AG08396 (cell line): ENCODE results near the gene ADCY9.
"Not testable (repeated sequence)": the region's sequence is repeated elsewhere in the genome, so short reads cannot be mapped to it uniquely, and the experiment has no call there.

ENCODE experiments used
- DNase-seq: peaks from one replicate; pipeline ENCODE4 v3.0.0; 2012; ENCODE audit warnings: low spot score, mixed read lengths

ADCY9 gene

DNA sequence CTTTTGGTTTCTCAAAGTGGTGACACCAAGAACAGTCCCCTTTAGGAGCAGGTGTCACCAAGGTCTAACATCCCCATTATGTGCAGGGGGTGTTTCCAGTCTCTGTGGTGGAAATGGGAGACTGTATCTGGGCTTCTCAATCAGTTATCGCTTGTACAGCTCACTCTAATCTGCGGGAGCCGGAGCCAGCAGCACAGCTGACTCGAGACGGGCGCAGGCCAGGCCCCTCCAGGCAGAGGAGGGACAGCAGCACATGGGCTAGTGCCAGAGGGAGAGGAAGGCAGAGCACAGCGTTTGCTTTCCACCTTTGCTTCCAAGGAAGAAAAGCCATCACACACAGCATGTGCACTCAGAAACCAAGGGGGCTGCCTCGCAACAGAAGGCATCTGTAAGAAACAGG is 144.5 kb downstream of the ADCY9 start:
- DNase-seq, result no peak

DNA sequence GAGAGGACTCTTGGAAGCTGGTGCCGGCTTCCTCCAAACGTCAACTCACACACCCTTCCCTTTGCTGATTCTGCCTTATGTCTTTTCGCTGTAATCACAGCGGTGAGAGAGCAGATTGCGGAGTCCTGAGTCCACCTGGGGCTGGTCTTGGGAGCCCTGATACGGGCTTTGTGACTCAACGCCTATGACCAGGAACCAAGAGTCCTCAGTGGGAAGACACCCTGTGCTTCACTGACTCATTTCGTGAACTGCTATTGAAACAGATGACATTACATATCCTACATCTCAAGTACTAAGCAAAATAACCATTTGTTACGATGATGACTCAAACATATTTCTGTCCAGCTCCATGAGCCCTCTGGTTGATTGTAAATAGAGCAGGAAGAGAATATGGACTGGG is 145.0 kb downstream of the ADCY9 start:
- peak; percentile 76 for DNase-seq

DNA sequence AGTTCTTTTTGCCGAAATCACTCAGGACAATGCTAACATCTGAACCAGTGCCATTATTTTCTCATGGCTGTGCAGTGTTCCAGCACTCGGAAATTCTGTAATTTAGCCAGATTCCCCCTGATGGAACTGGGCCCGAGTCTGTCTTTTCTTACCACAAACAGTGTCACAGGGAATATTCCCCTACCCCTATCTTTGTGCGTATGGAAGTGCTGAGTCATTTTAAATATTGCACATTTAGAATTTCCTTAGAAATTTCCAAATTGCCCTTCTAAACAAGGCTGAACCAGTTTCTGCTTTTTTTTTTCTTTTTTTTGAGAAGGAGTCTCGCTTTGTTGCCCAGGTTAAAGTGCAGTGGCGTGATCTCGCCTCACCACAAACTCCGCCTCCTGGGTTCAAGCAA is 147.7 kb downstream of the ADCY9 start:
- no peak for DNase-seq

DNA sequence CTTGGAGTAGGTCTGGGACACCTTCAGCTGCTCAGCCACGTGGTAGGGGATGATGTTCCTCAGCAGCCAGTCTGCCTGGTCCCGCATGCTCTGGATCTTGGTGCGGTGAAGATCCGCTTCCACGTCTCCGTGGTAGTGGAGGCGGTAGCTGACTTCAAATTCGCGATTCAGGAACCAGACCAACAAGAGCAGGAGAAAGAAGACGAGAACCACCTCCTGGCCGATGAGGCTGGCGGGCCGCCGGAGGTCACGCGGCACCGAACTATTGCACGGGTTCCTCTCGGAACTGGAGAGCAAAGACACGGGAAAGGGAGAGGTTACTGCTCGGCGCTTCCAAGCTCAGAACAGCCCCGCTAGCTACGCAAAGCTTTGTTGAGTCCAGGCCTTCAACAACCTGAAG is 149.6 kb downstream of the ADCY9 start:
- no peak for DNase-seq

DNA sequence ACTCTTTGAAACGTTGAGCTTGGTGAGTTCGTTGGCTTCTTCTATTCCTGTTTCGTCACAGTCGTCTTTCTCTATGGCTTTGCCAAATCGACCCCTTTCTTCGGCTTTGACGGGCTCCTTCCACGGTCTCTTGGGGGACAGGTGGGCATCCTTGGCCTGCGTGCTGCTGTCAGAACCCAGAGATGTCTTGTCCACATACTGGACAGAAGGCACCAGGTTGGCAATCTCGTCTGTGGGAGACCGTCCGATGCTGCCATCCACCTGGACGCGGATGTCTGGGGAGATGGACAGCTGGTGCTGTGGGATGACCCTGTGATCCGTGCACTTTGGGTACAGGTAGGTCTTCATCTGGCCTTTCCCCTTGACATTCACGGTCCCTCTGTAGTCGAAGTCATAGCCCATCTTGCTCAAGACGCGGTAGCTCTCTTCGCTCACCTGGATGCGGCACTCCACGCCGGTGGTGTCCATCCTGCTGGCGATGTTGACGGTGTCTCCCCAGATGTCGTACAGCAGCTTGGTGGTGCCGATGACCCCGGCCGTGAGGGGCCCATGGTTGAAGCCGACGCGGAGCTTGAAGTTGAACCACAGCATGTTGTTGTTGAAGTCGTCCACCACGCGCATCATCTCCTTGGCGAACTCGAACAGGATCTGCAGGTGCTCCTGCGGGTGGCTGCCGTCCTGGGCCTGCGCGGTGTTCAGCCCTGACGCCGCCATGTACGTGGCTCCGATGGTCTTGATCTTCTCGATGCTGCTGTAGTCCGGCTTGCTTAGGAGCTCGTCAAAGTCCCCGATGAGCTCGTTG is 150.3 kb downstream of the ADCY9 start:
- DNase-seq, result no peak

DNA sequence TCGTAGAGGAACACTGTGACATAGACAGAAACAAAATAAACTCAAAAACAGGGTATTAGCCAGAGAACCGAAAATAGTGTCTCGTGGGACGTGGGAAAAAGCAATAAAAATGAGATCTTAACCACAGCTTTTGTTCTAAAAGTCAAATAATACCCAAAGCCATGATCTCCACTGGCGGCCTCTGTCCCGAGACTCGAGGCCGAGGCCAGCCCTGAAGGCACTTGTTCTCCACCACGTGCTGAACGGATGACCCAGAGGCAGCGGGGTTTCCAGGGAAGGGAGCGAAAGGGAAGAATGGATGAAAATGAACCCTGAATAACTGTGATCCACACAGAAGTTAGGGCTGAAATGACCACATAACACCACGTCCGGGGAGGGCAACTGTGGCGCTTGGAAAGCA is 150.9 kb downstream of the ADCY9 start:
- DNase-seq, result no peak

DNA sequence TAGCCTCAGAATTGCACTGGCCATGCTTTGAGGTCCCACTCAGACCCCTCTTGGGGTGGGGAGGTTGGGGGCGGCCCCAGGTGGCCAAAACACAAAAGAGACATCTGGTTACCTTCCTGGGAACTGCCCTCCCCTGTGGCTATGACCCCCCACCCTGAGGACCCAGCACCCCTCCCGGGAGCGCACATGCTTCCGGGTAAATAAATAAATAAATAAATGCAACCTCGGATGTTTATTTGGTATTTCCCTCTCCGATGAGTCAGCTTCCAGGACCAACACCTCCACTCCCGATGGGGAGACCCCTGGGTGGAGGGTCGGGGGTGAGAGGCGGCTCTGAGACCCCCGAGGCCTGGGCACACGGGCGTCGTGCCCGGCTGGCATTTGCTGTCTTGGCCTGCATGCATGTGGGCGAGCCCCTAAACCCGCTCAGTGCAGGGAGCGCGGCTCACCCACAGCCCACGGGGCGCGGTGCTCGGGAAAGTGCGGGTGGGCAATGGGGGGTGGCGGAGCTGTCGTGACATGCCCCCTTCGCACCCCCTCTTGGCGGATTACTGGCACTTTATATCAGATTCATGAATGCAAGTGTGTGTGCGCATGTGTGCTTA is 151.5 kb downstream of the ADCY9 start:
- DNase-seq, result no peak

DNA sequence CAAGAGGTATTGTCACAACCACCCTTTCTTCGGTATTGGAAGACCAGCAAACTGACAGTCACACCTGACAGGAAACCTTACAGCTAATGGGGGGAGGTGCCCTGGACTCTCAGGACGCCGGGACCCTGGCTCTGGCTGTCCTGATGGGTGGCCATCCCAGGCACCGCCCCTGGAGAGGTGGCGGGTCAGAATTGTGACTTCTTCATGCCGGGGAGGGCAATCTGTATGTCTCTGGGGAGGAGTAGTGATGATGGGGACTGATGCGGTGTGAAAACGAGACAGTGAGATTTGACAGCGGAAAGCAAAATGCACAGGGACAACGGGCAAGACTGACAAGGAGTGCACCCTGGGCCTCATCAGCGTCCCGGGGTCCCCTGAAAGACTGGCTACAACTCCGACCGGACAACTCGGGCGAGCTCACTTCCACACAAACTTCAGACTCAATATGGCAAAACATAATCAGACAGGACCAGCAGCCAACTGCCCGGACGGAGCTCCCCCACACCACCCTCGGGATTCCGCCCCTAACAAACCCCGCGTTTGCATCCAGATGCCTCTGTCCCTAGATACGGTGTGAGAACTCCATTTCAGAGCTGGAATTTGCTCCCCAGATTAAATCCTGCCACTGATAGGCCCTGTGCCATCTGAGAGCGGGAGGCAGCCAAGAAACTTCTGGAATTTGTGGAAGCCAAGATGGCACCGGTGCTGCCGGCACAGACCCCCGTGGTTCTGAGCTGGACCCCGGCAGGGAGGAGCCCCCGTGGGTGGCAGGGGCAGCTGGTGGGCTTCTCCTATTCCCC is 152.2 kb downstream of the ADCY9 start:
- no peak for DNase-seq

DNA sequence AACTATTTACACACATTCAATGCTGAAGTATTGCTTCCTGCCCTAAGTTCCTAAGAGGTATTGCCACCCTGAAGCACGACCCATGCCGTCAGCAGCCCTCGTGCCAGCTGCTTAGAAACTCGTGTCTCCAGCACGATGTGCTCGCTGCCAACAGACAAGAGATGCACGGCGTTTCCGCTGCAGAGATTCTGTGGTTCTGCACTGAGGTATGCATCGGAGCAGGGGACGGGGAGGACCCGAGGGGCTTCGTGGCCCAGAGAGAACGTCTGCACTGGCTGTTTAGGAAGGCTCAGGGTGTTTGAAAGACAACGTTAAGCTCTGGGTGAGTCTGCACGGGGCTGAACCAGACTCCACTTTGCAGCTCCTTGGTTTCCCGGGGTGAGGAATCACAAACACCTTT is 153.0 kb downstream of the ADCY9 start:
- no peak for DNase-seq

DNA sequence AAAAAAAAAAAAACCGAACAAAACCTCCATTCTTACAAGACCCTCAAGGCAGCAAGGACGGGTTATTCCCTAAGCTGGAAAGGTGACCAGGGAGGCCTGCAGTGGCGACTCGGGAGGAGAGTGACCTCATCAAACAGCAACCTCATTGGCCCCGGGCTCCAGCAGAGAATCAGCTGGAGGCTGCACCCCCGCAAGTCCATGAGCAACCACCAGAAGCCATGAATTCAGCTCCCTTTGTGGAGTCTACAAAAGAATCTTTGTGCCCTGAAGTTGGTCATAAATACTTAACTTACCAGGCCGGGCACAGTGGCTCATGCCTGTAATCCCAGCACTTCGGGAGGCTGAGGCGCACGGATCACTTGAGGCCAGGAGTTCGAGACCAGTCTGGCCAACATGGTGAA is 154.8 kb downstream of the ADCY9 start:
- DNase-seq, result peak; percentile 78

DNA sequence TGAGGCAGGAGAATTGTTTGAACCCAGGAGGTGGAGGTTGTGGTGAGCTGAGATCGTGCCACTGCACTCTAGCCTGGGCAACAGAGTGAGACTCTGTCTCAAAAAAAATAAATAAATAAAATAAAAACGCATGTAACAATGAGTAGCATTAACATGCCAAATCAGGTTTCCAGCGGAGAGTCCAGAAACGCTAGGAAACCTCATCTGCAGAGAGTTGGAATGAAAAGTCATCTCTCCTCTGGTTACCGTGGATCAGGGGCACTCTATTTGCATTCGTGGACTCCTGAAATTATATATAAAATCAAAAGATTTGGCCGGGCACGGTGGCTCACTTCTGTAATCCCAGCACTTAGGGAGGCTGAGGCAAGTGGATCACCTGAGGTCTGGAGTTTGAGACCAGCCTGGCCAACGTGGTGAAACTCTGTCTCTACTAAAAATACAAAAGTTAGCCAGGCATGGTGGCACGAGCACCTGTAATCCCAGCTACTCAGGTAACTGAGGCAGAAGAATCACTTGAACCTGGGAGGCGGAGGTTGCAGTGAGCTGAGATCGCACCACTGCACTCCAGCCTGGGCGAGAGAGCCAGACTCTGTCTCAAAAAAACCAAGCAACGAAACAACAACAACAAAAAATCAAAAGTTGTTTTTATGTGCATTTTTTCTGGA is 156.2 kb downstream of the ADCY9 start:
- DNase-seq, result not testable (repeated sequence)

DNA sequence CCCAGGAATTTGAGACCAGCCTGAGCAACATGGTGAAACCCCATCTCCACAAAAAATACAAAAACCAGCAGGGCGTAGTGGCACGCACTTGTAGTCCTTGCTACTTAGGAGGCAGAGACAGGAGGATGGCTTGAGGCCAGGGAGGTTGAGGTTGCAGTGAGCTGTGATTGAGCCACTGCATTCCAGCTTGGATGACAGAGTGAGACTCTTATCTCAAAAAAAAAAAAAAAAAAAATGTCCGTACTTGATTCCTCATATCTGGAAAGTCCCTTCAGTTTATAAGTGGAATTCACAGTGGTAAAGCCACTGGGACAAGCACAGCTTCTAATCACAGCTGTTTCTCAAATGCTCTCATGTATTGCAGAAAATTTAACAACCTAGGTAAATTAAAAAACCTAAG is 157.1 kb downstream of the ADCY9 start:
- DNase-seq, result no peak

DNA sequence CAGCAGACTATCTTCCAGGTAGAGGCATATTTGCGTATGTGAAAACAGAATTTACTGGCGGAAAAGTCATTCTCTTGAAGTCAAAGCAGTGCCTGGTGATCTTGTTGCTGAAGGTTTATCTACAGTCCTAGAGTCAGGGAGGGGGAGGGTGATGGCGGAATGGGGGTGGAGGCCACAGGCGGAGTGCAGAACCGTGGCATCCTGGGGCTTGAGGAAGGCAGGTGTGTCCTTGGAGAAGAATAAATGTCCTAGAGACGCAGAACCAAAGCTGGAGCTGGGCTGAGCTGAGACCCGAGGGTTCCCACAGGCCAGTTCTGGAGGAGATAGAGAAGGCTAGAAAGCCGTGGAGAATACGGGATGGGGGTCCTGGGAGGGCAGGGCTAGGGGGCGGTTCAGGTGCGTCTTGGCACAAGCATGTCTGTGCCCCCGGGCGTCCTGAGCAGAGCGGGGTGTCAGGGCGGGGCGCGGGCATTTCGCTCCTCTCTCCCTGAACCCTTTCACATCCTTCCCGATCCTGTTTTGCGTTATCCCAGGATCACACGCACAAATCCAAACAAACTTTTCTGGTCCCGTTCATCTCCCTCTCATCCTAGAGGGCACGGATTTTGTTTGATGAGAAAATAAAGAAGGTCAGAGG is 158.8 kb downstream of the ADCY9 start:
- DNase-seq, result no peak

DNA sequence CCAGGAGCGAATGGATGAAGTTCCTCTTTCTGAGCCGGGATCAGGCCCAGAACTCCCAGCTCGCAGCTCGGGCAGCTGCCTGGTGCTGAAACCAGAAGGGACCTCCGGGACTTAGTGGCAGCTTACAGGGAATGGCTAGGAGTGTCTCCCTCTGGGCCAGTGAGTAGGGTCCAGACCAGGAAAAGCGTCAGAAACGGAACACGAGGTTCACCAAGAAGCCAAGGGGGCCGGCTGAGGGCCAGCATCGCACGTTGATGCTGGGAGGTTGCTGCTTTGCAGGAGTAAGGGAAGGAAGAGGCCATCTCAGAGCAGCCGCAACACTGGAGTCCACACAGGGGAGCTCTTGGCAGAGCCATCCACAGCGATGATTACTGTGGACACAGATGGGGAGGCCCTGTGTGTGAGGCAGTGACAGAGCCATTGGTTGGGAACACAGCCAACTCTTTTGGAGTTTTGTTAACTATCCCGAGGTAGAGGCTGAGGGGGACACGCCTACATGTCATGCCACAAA is 161.8 kb downstream of the ADCY9 start:
- no peak for DNase-seq

DNA sequence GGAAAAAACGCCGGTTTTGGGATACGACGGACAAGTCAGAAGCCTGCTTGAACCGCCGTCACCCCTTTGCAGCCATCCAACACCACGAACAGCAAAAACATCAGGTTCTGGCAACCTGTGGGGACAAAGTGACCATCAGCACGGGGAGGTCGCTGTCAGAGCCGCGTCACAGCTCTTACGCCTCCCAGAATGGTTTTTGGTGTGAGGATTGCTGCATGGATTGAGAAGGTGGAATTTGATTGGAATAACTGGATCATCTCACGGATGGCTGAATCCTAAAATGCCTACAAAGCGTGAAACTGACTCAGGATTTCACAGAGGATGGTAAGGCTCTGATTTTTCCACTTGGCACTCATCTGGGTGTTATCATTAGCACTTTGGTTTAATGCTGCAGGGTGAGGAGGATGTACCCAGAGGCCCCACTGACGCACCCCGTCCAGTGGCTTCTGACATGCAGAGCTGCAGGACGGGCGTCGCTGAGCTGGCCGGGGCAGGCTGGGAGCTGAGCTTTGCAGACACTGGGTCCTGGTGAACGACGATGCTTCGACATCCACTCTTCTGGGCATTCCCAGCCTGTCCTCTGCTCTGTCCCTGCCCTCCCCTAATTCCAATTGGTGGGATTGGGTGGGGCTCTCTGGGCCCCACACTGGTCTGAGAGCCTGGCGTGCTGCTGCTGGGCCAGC is 162.4 kb downstream of the ADCY9 start:
- no peak for DNase-seq

DNA sequence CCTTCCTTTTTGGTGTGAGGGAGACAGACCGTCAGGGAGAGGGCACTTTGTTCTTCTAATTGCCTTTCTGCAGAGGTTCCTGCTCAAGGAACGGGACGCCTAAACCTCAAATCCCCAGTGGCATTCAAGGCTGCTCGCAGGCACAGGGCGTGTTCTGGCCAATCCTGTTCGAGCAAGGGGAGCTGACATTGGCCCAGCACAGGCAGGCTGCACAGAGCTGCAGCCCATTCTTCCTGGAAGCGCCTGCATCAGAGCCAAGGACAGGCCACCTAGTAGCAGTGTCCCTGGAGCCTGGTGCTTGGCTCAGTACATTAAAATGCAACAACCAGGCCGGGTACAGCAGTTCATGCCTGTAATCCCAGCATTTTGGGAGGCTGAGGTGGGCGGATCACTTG is 163.5 kb downstream of the ADCY9 start:
- peak; percentile 52 for DNase-seq

DNA sequence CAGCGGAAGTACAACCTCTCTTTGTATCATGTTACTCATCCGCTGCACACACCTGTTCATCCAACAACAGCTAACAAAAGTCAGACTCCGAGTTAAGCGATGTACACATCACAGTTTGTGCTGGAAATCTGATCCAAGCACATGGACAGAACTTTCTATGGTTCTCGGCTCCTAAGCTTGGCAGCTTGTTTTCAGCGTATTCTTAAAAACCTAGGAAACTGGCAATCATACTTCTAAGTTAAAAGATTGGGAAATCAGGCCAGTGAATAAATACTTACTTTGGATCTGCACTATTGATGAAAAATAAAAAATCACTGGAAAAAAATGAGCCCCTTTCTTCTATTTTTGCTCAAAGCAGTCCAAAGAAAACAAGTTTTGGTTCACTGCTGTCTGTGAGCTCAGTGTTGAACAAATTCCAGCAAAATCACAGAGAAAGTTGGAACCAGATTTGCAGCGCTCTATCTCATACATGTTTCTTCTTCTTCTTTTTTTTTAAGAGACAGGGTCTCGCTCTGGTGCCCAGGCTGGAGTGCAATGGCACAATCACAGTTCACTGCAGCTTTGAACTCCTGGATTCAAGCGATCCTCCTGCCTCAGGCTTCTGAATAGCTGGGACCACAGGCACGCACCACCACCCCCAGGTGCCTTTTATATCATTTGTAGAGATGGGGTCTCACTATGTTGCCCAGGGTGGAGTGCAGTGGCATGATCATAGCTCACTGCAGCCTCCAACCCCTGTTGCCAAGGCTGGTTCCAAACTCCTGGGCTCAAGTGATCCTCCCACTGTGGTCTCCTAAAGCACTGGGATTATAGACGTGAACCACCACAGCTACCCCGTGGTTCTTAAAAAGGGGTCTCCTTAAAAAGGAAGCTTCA is 164.1 kb downstream of the ADCY9 start:
- no peak for DNase-seq

DNA sequence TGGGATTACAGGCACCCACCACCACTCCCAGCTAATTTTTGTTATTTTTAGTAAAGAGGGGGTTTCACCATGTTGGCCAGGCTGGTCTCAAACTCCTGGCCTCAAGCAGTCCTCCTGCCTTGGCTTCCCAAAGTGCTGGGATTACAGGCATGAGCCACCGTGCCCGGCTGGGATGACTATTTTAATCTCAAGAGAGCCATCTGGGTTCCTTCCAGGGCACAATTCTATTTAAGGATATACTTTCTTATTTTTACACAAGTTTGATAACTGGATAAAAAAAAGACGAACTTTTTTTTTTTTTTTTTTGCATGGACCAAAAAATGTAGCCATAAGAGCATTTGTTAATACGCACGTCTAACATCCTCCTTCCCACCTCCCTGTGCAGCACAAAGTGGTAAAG is 164.9 kb downstream of the ADCY9 start:
- not testable (repeated sequence) for DNase-seq

DNA sequence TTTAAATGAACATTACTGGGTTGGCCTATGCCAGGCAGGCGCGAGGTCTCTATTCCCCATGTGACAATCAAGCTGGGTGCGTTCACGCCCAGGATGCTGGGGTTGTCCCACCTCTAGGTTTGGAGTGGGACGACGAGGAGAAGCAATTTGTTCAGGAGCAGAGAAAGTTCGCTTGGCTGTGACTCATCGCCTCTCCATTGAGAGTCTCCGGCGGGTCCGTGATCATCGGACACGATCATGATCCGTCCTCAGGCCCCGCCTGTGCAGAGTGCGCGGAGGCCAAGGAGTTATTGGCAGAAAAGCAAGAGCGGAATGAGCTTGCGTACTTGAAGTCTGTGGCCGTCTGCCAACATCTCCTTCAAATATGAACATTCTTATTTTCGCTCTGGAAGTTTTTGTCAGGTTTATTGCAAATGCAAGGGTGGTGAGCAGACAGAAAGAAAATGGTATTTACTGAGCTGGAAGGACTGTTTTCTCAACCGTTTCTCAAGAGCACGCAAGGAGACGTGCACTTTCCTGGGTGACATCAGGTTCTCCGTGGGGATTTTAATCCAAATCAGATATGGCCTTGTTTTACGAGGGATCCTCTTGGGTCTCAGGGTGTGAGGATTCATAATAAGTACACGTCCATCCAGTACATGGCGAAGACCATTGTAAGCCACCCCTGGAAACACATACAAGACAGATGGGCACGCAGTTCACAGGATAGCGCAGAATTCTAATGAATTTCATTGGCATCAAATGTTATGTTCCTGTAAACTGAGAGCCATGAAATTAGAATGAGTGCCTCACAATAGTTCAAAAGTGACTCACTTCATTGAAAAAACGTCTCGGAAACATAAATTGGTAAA is 165.7 kb downstream of the ADCY9 start:
- peak; percentile 91 for DNase-seq
